HG02885 (cell line): ENCODE results near the gene SRRT.
A peak's percentile ranks its signal among the peaks of the same experiment; 100 is the strongest.

ENCODE experiments used
- ATAC-seq: cut with Tn5 transposase; IDR thresholded peaks from one replicate; pipeline ENCODE4 v1.9.1; 2021; ENCODE audit warnings: mild to moderate bottlenecking; ENCODE audit not compliant: unreplicated experiment, poor library complexity

SRRT gene

GRCh38 chr7:100874577-100875355 lies at the start of gene SRRT:
SRRT (plus strand) TSS chr7:100875103; CDS start chr7:100875591, 488 bp downstream.
- ATAC-seq, result peak; percentile 90

- no peak for ATAC-seq
Observed at GRCh38 chr7:100825215-100825671, 49.7 kb upstream of the SRRT start.

DNA sequence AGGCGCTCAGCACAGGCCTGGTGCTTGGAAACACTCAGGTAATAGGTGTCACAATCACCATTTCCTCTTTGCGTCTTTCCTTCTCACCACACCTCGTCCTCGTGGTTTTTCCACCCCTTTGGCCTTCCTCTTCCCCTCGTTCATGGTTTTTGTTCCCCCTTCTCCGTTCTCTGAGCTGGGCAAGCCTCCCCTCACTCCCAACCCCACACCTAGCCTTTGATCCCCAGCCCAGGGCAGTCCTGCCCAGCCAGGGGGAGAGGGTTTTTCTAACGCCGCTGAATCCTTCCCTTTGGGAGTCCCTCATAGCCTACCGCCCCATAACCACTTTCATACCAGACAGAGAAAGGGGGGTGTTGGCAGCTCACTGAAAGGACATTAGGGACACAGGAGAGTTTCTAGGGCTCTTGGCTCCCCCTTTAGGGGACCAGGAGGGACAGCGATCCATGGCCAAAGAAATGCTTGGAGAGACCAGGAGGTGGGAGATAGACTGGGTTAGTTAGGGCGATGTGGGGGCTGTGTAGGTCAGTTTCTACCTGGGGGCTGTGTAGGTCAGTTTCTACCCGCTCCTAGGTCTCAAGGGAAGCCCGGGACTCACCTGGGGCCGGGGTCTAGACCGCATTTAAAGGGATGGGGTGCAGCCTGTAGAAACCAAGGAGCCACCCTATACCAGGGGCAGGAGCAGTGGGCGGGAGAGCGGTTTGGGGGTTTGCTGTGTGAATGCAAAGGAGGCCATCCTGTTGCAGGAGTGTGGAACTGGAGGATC lies 49.0 kb upstream of the SRRT start:
- no peak for ATAC-seq

- ATAC-seq, result no peak
Observed at GRCh38 chr7:100826514-100827329, 48.2 kb upstream of the SRRT start.

GRCh38 chr7:100827330-100828226 lies 47.3 kb upstream of the SRRT start, which contains the start of gene EPHB4:
EPHB4 (minus strand) TSS chr7:100827523; CDS start chr7:100827030, 493 bp downstream.
- no peak for ATAC-seq

DNA sequence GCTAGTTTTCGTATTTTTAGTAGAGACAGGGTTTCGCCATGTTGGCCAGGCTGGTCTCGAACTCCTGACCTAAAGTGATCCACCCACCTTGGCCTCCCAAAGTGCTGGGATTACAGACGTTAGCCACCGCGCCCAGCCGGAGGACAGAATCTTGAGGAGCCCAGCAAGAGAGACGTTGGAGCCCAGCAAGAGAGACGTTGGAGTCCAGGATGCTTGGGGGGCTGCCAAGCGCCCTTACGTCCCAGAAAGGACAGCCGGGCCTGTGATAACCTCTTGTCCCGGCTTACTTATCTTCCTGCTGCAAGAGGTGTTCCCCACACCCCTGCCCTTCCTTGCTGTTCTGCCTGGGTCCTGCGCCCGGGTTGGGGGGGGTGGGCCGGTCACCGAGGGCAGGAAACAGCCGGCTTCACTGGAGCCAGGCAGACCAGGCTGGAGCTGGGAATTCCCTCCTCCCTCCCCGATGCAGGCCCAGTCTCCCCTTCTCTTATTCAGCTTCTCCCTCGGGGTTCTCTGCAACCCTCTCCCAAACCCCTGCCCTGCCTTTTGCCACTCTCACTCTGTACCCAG lies 45.7 kb upstream of the SRRT start:
- ATAC-seq, result no peak

- ATAC-seq, result no peak
Observed at GRCh38 chr7:100830396-100830795, 44.5 kb upstream of the SRRT start.

- ATAC-seq, result no peak
Observed at GRCh38 chr7:100832281-100832633, 42.6 kb upstream of the SRRT start.

DNA sequence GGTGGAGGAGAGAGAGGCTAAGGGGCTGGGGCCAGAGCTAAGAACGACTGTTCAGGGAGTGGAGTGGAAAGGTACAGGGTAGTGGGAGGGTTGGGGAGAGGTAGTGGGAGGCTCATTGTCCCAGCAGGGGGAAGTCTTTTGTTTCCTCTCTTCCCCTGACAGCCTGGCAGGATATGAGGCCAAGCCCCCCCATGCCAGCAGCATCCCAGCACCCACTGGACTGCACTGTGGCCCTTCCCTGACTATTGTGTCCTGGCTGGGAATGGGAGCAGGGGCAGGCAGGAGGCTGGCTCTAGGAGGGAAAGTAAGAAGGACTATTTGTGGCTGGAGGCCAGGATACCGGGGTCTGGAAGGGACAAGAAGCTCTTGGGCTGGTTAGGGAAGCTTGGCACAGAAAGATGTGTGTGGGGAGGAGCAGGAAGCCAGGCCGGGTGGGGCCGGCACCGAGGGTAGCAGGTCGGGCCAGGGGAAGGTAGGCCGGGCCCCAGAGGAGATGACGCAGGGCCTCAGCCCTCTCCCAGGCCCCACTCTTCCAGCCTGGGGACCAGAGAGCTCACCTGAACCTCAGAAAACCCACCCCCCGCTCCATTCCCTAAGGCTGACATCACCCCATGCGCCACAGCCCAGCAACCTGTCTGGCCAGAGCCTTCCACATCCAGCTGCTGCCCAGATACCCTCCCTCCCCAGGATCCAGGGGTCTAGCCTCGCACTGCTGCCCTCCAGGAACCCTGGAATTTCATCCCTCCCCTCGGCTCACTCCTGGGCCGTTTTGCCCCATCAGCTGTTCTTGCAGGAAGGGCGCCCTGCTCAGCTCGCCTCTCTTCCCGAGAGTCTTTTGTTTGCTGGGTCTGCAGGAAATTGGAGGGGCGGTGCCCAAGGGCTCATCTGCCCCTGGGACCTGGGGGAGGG lies 38.7 kb upstream of the SRRT start:
- no peak for ATAC-seq

GRCh38 chr7:100836812-100837098 lies 38.1 kb upstream of the SRRT start:
- ATAC-seq, result no peak

DNA sequence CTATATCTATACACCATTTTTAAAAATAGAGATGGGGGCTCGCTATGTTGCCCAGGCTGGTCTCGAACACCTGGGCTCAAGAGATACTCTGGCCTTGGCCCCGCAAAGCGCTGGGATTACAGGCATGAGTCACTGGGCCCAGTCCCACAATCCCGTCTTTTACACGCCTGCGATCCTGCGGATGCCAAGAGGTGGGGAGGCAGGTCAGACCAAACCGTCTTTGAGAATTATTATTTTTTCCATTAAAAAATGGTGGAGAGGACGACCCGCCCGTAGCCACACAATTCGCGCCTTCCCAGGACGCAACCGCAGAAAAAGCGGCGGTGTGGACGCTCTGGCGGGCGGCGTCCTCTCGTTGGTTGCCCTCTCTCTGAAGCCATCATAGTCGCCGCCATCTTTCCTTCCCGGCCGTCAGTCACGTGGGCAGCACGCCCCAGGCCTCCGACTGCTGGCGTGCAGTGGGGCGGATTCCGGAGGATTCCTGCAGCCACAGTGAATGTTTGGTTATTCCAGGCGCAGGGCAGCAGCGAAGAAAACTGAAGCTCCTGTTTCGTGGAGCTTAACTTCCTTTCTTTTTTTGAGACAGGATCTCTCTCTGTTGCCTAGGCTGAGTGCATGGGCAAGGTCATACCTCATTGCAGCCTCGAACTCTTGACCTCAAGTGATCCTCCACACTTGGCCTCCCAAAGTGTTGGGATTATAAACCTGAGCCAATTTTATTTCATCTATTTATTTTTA lies 37.6 kb upstream of the SRRT start:
- ATAC-seq, result peak; percentile 78

DNA sequence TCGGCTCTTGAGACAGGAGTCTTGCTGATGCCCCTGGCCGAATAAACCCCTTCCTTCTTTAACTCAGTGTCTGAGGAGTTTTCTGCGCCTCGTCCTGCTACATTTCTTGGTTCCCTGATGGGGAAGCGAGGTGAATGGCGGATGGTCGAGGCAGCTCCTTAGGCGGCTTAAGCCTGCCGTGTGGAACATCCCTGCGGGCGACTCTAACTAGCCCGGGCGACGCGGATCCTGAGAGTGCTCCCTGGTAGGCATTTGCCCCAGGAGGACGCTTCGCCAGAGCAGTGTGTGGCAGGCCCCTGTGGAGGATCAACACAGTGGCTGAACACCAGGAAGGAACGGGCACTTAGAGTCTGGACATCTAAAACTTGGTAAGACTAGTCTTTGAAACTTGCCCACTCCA lies 35.5 kb upstream of the SRRT start:
- no peak for ATAC-seq

GRCh38 chr7:100840470-100841100 lies 34.3 kb upstream of the SRRT start:
- ATAC-seq, result no peak

- ATAC-seq, result no peak
Observed at GRCh38 chr7:100847360-100847759, 27.5 kb upstream of the SRRT start.

GRCh38 chr7:100852048-100852872 lies 22.6 kb upstream of the SRRT start, which contains the start of gene SLC12A9:
SLC12A9 (plus strand) TSS chr7:100852713; CDS start chr7:100854198, 1,485 bp downstream.
- peak; percentile 94 for ATAC-seq

DNA sequence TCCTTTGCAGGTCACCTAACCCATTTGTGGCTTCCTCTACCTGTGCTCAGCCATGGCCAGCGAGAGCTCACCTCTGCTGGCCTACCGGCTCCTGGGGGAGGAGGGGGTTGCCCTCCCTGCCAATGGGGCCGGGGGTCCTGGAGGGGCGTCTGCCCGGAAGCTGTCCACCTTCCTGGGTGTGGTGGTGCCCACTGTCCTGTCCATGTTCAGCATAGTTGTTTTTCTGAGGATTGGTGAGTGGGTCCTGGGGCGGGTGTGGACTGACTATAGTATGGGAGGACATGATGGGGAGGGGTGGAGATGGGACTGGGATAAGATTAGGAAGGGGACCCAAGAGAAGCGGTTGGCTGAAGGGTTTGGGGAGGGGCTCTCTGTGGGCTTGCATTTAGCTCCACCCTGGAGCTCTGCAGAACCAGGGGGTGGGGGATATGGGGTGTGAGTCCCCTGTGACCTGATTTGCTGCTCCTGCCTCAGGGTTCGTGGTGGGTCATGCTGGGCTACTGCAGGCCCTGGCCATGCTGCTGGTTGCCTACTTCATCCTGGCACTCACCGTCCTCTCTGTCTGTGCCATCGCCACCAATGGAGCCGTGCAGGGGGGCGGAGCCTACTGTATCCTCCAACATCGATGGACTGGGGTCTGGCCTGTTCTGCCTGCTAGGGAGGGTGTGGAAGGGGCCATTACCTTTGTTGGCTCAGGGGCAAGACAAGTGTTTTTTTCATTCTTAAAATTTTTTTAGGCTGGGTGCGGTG lies 20.6 kb upstream of the SRRT start:
- no peak for ATAC-seq
